ENCODE measurements around the gene DUSP10.

GRCh38 chr1:221759436-221759835 lies 17.5 kb upstream of the DUSP10 start:
- TF ChIP-seq EP300 (IDR thresholded peaks at IDR 0.05): no peak
- no peak for TF ChIP-seq POLR2A (IDR thresholded peaks at IDR 0.05)
- no peak for TF ChIP-seq CTCF (IDR thresholded peaks at IDR 0.05)
- TF ChIP-seq POLR2AphosphoS5 (IDR thresholded peaks at IDR 0.05): no peak
